HG03571 (cell line): ENCODE results near the gene C22orf15.

Experiments
- ATAC-seq: cut with Tn5 transposase; IDR thresholded peaks from one replicate; pipeline ENCODE4 v1.9.1; 2021; ENCODE audit not compliant: unreplicated experiment

C22orf15 gene

DNA sequence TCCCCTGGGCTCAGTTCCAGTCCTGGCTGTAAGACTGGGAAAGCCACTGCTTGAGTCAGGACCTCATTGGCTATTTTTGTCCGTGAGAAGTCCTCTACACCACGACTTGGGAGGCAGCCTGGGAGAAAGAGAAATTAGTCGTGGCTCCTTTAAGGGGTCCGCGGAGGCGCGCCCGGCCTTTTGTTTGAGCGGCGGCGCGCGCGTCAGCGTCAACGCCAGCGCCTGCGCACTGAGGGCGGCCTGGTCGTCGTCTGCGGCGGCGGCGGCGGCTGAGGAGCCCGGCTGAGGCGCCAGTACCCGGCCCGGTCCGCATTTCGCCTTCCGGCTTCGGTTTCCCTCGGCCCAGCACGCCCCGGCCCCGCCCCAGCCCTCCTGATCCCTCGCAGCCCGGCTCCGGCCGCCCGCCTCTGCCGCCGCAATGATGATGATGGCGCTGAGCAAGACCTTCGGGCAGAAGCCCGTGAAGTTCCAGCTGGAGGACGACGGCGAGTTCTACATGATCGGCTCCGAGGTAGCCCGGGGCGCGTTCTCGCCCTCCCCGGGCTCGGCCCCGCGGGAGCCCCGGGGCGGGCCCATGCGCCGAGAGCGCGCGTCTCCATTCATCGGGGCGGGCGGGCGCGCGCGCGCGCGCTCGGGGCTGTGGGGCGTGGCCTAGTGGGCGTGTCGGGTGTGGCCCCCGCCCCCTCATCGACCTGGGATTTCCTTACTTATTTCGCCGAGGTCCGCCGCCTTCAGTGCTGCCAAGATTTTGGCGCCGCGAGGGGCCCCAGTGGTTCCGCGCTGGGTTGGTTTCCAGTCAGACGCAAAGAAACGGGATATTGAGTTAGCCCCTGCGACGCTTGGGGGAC is 24.2 kb downstream of the C22orf15 start, which contains the start of gene SMARCB1:
Gene SMARCB1 (plus strand): TSS at position 215 of the 848 bp plus-strand sequence. CDS start 204 bp downstream, at position 419.
- ATAC-seq: peak; percentile 67

DNA sequence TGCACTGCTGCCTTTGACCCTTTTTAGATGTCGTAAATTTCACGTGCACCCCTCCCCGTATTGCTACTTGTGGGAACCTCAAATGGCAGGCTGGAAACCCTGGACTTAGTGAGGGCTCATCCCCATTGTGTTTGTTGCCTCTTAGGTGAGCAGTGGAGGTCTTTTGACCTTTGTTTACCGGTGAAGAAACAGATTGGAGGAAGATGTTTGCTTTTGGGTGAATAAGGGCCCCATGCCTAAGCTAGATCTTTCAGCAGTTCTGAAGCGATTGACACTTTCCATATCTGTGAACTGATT is 24.8 kb downstream of the C22orf15 start:
- no peak for ATAC-seq

DNA sequence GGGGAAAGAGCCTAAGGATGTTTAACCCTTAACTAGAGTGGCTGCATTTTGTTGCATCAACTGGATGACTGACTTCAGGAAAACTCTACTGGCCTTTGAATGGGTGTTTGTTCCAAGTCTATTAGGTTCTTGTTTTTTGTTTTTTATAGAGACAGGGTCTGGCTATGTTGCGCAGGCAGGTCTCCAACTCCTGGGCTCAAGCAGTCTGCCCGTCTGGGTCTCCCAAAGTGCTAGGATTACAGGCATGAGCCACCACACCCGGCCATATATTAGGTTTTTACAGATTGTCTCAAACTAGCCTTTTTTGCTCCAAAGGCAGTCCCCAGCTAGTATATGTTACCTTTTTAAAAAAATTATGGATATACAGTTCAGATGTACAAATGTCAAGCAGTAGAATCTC is 25.1 kb downstream of the C22orf15 start:
- no peak for ATAC-seq

DNA sequence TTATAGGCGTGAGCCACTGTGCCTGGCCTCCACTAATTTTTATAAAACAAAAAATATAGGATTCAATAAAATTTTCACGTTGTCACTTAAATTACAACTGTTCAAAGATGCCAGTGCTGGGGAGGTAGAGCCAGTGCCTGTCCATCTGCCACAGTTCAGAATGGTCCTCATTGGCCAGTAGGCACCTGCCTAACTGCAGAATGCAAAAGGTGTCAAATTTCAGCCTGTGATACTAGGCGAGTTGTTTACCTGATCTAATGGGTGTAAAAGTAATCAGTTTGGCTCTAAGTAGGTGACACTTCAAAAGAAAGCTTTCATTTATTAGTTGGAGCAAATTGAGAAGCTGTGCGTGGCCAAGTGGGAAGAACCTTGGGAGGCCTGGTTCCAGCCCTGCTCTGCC is 26.3 kb downstream of the C22orf15 start:
- ATAC-seq: no peak

DNA sequence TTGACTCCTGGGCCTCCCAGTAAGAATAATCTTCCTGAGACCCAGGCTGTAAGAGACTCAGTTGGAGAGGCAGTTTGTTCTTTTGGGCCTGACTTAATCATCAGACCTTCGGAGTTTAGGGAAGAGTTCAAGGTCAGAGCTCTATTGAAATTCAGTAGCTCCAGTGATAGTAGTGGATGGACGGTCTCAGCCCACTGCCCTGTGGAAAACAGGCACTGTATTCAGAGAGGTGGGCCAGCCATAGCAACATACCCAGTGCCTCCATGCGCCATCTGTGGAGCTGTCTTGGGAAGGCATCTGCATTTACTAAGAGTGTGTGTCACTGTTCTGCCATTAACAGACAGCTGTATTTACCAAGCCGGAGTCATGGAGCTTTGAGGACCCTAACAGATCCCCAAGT is 26.8 kb downstream of the C22orf15 start:
- ATAC-seq: no peak

DNA sequence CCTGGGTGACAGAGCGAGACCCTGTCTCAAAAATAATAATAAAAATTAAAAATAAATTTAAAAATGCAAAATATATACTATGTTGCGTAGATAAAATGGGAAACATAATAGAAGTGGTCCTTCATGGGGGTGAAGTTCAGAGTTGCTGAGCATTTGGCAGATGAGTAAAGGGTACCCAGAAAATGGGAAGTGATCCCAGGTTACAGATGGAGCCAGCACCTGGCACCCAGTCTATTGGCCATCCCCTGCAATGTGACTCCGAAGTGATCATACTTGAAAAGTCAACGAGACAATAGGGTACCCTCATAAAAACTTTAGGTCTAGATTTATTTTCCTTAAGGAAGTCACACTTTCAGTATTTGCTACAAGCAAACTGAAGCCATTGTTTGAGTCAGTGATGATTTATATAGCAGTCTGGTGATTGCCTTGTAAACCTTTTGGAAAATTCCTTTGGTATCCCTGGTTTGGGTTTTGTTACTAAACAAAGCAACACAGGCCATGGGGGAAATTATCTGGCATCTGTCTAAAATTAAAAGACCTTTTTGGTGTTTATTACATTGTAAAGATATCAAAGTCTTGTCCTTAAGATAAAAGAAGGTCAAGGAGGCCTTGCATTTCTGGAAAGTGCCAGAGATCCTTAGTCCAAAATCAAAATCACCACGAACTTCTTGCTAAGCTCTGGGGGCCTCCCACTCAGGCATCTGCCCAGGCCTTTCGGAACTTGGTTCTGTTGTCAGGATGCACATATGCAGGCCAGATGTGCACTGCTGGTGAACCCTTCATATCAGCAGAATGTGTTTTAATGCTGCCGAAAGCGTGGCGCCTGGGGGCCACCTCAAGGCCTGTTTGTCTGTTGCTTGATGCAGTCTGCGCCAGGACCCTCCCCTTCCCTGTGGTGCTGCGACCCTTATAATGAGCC is 28.3 kb downstream of the C22orf15 start:
- ATAC-seq: no peak

DNA sequence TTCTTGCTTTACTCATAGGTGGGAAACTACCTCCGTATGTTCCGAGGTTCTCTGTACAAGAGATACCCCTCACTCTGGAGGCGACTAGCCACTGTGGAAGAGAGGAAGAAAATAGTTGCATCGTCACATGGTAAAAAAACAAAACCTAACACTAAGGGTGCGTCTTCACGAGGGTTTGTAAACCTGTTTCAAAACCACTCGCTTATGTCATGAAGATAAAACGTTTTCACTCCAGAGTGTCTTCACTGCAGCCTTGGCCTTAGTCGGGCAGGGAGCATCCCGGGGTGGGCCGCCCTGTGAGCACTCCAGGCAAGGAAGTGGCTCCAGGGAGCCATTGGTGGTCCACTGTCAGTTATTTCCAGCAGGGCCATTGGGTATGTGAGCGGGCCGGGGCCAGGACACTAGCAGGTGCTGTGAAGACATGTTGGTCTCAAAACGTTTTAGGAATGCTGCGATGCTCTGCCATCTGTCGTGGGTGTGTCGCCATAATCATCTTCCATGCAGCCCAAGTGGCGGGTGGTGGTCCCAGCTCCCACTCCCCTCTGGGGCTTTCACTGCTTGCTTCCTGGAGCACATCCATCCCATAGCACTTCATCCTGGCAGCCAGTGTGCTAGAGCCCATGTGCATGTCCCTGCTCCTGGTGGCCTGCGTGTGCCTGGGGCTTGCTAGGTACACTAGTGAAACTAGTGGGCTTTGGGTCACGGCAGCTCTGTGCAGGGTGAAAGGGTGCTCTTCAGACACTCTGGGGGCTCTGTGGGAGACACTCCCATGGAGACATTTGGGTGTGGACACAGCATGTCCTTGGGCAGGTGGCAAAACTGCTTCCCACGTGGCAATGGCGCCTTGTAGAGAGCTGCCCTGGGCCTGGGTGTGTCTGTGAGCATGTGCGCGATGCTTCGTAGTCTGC is 29.2 kb downstream of the C22orf15 start:
- ATAC-seq: no peak

DNA sequence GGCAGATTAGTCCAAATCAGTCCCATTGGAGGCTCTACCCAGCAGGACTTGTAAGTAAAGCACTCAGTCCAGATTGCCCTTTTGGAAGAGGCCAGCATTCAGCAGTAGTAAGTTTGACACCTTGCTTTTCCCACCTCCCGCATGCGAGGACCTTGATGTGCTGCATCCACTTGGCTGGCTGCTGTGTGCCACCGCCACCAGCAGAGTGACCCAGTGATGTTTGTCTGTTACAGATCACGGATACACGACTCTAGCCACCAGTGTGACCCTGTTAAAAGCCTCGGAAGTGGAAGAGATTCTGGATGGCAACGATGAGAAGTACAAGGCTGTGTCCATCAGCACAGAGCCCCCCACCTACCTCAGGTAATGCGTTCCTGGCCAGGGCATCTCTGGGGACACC is 30.5 kb downstream of the C22orf15 start:
- no peak for ATAC-seq

DNA sequence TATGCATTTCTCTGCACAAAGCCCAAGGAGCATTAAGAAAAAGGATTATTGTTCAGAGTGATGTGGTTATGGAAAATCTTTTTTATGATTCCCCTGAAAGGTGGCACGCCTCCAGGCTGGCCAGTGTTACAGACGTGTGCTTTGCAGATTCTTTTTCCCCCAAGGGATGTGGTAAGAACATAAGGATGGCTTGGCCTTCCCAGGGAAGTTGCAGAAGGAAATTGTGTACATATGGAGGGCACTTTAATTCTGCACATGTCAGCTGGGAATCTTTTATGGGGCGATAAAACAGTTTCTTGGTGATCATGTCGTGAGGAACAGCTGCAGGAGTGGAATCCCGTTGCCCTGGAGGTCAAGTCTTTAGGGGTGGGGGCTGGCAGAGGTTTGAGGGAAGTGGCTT is 33.7 kb downstream of the C22orf15 start:
- no peak for ATAC-seq

DNA sequence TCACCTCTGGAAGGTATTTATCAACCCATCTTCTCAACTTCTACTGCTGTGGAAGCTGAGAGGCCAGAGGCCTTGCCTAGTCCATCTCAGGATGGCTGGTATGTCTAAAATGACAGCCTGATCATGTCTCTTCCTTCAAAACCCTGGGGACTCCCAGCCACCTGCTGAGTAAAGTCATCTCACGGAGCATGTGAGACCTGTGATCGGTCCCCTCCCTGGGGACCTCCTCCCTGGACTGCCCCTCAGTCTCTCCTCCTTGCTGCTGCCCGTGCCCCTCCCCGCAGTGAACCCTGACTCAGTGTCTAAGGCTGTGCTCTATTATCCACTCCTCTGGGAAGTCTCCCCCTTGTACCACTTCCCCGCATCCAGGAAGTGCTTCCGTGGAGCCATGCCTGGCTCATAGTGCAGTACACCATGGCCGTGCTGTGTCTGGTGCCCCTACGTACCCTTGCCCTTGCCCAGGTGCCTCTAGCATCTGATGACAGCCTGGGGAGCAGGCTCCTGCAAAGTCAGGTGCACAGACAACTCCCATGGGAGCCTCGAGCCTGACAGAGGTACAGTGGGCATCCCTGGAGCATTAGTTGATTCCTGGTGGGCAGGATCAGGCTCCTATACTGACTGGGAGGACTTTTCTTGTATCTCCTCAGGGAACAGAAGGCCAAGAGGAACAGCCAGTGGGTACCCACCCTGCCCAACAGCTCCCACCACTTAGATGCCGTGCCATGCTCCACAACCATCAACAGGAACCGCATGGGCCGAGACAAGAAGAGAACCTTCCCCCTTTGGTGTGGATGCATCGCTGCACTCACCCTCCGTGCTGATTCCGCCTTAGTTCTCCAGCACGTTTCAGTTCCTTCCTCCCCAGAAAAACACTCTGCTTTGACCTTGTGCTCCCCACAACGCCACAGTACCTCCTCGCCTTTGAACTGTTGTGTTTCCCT is 37.8 kb downstream of the C22orf15 start:
- peak; percentile 39 for ATAC-seq

DNA sequence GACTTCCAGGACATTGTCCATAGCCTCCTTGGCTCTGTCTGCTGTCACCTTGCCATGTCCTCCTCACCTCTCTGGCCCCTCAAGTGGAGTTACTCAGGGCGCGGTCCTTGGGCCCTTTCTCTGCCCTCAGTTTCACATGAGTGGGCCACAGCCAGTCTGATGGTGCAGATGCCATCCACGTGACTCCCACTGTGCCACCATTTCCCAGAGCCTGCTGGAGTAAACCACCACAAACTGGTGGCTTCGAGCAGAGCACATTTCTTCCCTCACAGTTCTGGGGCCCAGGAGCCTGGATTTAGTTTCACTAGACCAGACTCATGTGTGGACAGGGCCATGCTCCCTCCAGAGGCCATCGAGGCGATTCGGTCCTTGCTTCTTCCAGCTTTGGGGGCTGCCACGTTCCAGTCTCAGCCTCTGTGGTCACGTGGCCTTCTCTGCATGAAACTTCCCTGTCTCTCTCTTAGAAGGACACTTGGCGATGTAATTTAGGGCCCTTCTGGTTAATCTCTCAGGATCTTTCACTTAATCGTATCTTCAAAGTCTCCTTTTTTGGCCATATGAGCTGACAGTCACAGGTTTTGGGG is 38.5 kb downstream of the C22orf15 start:
- no peak for ATAC-seq

DNA sequence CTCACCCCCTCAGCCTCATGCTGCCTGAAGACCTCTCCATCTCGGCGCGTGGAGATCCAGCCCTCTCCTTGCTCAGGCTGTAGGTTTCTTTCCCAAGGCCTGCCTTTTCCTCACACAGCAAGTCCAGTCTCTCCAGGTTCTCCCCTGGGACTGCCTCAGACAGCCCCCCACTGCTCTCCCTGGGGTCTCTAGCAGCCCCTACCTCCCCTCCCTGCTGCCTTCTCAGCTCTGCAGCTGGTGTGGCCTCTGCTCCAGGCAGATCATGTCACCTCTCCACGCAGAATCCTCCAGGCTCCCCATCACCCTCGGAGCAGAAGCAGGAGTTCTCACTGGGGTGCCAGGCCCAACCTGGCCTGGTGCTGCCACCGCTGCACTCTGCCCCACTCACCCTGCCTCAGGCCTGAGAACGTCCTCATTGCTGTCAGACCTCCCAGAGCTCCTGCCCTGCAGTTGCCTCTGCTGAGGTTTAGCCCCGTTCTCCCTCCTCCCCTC is 39.1 kb downstream of the C22orf15 start:
- ATAC-seq: no peak

DNA sequence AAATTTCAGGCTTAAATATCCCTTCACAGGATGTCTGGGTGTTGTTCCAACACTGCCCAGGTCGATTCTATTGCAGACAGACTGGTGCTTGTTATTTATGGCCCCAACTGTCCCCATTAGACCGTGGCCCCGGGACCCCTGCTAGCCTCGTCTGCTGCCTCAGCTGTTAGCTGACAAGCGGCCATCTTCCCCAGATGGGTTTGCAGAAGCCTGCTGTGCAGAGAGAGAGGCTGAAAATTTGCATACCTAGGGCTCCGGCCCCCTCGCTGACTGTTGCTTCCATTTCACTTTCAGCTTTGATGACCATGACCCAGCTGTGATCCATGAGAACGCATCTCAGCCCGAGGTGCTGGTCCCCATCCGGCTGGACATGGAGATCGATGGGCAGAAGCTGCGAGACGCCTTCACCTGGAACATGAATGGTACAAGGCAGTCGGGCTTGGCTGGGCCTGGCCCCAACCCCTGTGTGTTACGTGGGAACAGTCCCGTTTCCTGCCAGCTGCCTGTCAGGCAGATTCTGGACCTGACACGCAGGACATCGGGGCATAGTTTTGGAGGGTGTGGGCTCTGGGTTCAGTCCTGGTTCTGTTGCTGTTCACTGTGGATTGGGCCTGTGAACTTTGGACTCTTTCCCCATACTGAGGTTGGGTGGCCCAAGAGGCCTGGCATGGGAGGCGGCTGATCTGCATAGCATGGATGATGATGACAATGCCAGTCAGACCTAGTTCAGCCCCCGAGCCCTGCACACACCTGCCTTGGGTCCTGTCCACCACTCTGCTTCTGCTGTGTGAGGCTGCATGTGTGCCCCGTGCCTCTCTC is 40.4 kb downstream of the C22orf15 start:
- ATAC-seq: no peak

DNA sequence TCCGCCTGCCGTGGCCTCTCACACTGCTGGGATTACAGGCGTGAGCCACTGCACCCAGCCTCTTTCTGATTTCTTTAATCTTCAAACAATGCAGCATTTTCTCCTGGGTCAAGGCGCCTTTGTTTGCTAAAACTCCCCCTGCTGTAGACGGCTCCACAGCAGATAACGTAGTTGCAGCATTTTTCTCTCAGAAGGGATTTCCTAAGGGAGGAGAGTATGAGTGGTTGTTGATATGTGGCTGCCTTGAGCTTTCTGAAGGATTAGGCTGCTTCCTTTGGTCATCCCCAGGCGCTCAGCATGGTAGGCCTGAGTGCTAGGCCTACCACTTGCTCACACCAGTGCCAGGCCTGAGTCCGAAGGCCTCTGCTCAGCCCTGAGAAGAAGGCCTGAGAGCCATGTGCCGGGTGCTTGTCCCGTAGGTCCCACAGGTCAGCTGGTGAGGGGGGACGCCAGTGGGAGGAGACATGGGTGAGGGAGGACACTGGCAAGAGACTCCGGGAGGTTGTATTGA is 42.0 kb downstream of the C22orf15 start:
- no peak for ATAC-seq

DNA sequence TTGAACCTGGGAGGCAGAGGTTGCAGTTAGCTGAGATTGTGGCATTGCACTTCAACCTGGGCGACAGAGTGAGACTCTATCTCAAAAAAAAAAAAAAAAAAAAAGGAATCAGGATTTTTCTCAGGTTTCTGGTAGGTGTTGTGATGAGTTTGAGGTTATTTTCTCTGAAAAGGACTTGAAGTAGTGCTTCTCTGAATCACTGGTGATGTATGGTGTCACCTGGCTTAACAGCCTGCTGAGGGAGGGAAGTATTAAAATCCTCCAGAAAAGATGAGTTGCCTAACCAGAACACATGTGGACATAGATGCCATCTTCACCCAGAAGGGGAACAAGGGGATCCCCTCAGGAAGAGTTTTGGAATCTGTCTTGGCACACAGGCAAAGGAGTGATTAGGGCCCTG is 44.0 kb downstream of the C22orf15 start:
- ATAC-seq: no peak

DNA sequence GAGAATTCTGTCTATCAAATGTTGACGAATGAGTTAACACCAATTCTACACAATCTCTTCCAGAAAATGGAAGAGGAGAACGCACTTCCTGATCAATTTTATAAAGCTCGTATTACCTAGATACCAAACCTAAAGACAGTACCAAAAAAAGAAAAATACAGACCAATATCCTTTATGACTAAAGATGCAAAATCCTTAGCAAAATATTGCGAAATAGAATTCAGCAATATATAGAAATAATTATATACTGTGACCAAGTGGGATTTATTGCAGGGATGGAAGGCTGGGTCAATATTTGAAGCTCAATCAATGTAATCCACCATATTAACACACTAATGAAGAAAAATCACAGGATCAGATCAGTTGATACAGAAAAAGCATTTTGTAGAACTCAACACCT is 49.6 kb downstream of the C22orf15 start:
- ATAC-seq: no peak
